HG02571 (cell line): ENCODE data around the gene FOXE1.

ENCODE experiments used
- ATAC-seq: cut with Tn5 transposase; IDR thresholded peaks from one replicate; pipeline ENCODE4 v1.9.1; 2021; ENCODE audit warnings: mild to moderate bottlenecking, moderate library complexity; ENCODE audit not compliant: unreplicated experiment

Gene FOXE1

DNA sequence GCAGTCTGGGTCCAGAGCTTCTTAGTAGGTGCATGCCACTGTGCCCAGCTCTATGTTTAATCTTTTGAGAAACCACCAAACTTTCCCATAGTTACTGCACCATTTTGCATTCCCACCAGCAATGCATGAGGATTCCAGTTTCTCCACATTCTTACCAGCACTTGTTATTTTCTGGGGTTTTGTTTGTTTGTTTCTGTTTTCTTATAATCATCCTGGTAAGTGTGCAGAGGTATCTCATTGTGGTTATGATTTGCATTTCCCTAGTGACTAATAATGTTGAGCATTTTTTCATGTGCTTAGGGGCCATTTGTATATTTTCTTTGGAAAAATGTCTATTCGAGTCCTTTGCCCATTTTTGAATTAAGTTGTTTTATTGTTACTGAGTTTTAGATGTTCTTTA, 11.4 kb downstream of the FOXE1 start:
- no peak for ATAC-seq

DNA sequence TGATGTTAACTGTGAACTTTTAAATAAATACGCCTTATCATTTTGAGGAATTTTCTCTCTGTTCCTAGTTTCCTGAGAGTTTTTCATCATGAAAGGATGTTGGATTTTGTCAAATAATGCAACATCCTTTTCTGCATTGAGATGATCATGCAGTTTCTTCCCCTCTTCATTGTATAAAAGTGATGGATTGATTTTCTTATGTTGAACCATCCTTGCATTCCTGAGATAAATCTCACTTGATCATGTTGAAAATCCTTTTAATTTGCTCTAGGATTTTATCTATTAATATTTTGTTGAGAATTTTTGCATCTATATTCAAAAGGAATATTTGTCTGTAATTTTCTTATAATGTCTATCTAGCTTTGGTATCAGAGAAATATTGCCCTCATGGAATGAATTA, 13.3 kb downstream of the FOXE1 start:
- ATAC-seq = no peak

DNA sequence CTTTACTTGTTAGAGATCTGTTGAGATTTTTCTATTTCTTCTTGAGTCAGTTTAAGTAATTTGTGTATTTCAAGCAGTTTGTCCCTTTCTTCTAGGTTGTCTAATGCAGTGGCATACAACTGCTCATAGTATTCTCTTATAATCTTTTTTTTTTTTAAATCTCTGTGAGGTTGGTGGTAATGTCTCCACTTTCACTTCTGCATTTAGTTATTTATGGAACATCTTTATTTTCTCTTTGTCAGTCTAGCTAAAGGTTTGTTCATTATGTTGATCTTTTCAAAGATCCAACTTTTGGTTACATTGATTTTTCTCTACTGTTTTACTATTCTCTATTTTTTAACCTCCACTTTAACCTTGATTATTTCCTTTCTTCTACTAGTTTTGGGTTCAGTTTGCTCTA, 13.8 kb downstream of the FOXE1 start:
- ATAC-seq = no peak

DNA sequence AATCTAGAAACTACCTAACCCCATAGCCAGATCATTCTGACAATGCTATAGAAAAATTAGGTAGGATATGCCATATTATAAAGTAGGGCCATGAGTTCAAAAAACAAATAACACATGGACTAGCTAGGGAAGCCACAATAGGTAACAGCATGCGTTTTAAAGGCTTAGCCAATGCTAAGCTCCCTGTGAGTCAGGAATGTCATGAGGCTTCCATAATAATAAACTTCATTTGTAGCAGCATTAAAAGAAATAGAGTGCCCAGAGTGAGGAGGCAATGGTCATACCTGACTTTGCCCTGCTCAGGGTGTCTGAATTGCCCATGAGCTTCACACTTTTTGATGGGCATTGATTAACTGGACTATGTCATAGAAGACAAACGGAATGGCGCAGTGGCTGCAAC, 15.8 kb downstream of the FOXE1 start:
- no peak for ATAC-seq

DNA sequence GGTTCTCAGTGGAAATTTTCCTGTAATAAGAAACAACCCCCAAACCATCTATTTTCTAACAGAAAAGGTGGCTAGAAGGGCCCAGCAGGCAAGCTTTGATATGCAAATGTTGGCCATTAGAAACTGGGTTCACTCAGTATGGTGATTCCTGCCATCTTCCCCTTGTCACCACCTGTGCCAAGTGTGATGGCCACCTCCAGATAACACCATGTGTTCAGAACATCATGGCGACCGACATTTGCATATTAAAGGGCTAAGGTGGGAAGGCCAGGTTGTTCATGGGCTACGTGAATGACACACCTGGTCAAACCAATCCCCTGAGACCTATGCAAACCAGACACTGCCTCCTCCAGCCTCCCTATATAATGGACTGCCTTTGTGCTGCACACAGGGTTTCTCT, 20.4 kb downstream of the FOXE1 start:
- no peak for ATAC-seq

DNA sequence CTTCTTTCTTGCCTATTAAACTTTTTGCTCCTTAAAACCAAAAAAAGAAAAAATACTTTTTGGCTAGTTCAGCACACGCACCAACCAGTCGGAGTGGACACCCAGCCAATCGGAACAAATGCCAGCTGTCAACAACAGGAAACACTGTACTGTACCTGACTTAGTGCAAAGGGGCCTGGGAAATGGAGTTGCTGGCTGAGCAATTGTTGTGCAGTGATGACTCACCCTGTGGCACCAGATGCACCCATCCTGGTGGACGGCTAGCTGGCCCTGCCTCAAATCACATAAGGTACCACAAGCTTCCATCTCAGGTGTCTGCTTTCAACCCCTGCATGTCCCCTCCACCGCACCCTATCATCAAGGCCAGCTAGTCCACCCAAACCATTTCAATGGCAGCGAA, 20.9 kb downstream of the FOXE1 start:
- ATAC-seq = no peak

DNA sequence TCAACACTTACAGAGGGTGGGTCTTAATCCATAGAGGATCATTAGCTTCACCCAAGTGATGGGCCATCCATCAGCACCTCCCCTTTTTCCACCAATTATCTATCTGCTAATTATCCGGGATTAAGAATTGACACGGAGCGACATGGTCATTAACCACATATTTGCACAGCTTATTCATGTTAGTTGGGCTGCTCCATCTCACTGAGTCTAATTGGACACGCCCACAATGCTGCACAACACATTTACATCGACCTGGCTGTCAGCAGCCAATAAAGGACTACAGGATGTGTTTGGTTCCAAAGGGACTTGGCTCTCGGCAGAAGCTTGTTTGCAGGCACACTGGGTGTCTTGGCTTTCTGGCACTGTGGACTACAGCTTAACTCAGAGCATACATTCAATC, 21.6 kb downstream of the FOXE1 start:
- ATAC-seq = no peak

DNA sequence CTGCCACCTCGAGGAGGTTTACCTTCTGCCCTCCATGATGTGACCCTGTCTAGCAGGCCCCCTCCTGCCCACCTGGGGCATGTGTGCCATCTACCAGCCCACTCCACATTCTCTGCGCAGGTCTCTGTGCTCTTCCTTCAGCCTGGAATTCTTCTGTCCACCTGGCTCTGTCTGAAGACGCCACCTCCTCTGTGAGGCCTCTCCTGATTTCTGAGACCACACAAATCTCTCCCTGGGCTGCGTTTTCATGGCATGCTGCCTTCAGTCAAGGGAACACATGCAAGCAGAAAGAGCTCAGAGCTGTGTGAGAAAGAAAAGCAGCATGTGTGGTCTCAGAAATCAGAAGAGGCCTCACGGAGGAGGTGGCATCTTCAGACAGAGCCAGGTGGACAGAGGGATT, 22.1 kb downstream of the FOXE1 start:
- no peak for ATAC-seq

DNA sequence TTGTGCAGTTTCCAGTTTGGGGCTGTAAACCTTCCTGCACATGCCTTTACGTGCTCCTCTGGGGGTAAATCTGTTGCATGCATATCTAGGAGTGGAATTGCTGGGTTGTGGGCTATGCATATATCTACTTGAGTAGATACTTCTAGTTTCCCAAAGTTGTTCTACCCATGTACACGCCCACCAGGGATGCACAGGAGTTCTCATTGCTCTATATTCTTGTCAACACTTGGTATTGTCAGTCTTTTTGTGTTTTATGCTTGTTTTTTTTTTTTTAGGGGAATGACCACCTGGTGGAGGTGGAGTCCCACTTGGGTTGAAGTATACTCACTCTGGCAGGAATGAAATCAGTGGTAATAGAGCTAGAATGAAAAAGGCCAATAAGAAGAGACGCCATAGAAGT, 23.0 kb downstream of the FOXE1 start:
- ATAC-seq = no peak

DNA sequence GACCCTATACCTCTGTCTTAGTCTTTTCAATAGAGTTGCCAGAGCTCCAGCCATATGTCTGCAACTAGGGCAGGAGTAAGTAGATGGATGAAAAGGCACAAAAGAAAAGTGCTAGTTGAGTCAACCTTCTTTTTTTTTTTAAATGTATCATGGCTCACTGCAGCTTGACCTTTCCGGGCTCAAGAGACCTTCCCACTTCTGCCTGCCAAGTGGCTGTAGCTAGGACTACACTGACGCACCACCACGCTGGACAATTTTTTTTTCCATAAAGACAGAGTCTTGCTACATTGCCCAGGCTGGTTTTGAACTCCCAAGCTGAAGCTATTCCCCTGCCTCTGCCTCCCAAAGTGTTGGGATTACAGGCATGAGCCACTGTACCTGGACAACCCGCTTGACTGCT, 27.3 kb downstream of the FOXE1 start:
- ATAC-seq = no peak

DNA sequence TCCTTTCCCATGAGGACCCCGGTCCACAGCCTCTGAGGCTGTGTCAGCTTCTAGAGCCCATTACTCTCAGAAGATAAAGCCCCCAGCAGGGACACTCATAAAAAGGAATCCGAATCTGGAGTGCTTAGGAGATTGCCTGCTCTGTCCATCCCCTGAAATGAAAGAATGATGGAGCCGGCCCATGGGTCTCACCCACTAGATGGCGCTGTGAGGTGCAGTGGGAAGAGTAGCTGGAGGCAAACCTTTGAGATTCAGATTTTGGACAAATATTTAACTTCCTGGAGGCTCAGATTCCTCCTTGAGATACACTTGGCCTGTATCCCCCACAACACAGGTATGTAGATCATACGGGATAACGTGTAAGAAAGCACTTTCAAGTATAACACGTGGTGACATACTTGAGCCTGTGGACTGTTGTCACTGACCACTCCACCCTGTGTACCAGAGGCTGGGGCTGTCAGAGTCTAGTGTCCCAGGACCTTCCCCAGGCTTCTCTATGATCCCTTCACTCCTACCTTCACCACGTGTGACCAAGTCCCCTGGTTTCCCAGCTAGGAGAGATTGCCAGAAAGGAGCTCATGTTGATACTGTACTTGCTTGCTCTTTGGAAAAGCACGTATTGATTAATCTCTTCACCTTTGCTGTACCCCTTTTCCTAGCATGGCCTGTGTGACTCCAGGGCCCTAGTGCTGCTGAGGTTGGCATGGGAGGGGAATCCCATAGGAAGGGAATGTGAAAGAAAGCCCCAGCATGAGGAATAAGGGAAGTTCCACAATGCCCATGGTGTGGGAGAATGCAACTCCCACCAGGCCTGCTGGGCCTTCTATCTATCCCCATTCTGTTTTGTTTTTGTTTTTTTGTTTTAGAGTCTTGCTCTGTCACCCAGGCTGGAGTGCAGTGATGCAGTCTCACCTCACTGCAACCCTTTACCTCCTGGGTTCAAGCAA, 37.2 kb downstream of the FOXE1 start:
- no peak for ATAC-seq

DNA sequence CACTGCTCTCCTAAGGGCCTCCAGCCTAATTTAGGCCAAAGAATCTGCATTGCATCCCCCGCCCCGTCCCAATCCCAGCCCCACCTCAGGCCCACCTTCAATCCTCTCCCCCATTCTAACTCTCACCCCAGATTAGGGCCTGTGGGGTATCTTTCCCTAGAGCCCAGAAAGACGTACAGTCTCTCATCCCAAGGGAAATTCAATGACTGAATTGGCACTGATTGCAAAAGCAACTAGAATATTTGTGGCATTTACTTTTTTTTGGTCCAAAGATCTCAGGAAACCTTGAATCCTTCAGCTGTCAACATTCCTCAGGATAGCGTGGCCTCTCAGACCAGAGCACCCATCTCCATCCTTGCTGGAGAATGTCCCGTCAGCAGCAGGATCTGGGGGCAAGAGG, 38.7 kb downstream of the FOXE1 start:
- ATAC-seq = no peak

DNA sequence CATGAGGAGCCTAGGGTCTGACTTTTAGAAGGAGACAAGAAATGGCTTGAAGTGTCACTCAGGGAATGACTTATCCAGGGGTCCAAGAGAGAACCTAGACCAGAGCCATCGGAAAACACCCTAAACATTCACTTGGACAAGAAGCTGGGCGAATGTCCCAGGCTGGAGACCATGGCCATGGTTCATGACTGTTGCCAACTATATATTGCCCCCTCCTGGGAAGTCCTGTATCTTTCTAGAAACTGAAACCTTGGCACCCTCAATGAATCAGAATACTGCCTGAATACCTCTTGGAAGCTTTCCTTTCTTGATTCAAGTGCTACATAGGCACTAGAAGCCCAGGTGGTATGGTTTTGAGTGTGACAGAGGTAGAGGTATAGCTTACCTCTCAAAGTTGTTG, 39.4 kb downstream of the FOXE1 start:
- ATAC-seq = no peak

DNA sequence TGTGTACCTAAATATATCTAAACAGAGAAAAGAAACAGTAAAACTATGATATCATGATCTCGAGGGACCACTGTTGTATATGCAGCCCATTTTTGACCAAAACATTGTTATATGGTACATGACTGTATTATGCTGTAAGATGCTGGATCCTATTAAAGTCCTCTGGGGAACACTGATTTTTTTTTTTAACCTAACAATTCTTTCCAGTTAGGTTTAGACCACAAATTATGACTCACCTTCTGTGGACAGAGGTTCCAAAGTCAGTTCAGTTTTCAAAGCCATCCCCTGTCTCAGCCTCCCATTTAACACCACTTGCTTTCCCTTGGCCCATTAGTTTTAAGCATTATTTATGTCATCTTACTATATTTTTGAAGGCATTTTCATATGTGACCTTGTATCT, 42.2 kb downstream of the FOXE1 start:
- no peak for ATAC-seq

DNA sequence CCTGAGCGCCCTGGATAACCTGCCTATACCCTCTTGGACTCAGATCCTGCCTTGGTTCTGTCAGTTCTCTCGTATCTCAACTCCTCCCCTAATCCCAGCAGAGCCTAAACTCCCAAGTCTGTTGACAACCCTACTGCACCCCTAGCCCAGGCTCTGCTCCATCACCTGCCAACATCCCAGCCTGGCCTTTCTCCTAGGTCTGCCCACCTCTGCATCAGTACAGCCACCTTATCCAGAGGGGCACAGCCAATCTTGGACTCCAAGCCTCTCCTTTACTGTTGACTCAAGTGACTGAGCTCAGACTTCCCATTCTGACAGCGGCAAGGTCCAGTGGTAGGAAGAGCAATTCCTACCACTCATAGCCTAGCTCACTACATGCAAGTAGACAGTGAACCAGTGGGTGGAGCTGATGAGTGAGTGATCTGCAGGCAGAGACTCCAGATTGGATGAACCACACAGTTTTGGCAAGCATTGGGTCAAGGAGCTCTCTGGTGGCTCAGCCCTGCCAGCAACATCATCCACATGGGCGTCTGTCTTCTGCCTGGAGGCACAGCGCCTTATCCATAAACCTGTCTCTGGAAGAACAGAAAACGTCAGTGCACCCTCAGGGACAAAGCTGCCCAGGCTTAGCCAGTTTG, 42.8 kb downstream of the FOXE1 start:
- ATAC-seq = no peak

DNA sequence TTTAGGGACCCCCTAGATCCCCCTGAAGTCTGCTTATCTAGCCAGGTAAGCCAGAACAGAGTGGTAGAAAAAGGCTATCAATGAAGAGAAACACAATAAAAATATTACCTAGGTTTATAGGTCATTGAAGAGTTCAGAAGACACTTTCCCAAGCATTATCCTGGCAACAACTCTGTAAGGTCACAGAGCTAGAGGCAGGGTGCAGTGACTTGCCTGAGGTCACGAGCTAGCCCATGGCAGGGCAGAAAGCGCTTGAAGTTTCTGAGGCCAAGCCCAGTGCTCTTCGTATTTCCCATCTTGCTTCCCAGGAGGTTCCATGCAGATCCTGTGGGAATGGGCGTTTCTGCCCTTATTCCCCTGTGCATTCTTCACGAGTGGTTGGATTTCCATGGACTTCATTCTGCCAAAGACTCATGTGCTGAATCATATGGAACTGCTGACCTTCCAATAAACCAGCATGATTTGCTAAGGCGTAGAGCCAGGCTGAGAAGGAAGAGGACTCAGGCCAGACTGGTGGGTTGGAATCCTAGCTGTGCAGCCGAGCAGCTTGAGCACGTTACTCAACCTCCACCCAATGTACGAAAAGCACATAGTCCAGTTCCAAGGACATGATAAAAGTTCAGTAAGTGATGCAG, 47.2 kb downstream of the FOXE1 start:
- no peak for ATAC-seq

DNA sequence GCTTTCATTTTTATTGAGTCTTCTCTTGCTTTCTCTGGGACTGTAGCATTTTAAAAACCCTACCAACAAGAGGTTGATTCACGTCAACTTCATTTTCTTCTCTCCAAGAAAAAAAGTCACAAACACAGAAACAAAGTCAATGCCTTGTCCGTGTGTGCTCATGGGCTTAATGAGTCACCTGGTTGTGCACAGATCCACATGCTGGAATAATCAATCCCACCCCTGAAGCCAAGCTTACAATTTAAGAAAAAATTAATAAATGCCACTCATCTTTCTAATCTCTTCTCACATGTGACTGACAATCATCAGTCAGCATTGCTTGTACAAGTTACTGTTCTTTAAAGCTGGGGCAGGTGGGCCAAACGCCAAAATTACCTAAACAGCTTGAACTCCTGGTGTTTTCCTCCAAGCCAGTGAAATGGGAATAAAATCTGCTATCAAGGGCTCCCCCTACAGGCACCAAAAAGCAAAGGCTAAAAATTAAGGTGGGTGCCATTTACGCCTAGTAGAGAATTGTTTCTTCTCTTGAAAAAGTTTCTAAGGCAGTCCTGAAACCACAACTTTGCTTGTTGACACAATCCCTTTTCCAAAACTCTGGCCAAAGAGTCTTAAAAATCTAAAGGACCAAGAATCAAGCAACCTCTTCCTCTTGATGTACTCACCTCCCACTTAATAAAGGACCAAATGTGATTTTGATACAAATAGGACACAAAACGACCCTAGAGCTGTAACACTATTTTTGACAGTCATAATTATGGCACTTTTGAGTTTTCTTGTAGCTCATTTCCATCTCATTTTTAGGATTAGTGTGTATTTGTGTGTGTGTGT, 47.9 kb downstream of the FOXE1 start:
- no peak for ATAC-seq

DNA sequence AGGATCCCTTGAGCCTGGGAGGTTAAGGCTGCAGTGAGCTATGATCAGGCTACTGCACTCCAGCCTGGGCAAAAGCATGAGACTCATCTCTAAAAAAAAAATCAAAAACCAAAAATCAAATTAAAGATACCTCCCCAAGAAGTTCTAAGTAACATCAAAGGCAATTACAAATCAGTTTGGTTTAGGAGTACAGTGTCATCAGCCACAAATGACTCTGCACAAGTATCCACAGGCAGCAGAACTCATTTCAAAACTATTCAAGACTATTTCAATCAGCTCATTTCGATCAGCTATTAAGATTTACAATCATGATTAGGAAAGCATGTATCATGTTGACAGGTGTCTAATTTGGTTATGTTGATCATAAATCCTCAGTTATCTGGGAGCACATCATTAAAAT, 50.2 kb downstream of the FOXE1 start:
- no peak for ATAC-seq

DNA sequence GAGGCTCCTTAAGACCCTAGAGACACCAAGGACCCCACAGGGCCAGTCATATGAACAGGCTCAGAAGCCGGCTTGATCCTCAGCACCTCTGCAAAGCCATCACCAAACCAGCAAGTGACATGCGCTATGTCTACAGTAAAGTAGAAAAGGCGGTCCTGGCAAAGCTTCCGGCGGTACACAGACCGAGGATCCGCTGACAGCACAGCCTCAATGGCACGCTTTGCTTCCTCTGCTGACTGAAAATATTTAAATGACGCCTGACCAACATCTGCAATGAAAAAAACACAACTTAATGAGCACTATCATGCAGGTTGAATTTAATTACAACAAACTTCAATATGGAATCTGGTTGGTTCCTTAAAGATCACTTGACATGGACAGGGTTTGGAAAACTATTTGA, 51.7 kb downstream of the FOXE1 start:
- ATAC-seq = no peak

DNA sequence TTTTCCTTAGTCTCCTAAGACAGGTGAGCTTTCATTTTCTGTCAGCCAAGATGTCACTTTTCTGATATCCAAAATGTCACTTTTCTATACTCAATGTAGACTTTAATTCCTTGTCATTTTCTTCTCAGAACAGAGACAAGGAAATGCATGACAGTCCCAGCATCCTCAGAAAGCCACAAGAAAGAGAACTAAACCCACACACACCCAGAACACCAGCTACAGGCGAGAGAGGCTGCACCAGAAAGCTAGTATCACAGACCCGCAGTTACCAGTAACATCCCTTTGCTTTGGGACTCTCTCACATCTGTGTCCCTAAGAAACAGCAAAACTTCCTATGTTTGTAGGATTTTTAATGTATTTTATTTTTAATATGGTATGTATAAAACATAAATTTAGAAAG, 52.2 kb downstream of the FOXE1 start:
- ATAC-seq = no peak
